IPS-15b (cell line): ENCODE data around the gene OR56A5.

Experiments used
- H3K27me3 ChIP-seq: one replicate; pipeline ENCODE4 v1.6.1; 2013; ENCODE audit warnings: low read length; ENCODE audit not compliant: control insufficient read depth, insufficient read depth
- H3K36me3 ChIP-seq: one replicate; pipeline ENCODE4 v1.6.1; 2013; ENCODE audit warnings: low read length; ENCODE audit not compliant: control insufficient read depth, insufficient read depth
- H3K4me1 ChIP-seq: one replicate; pipeline ENCODE4 v1.6.1; 2013; ENCODE audit warnings: mild to moderate bottlenecking, low read length; ENCODE audit not compliant: control insufficient read depth, insufficient read depth
- H3K4me3 ChIP-seq: one replicate; pipeline ENCODE4 v1.5.1; 2013; ENCODE audit warnings: low read depth, low read length
- H3K9ac ChIP-seq: one replicate; pipeline ENCODE4 v1.6.1; 2013; ENCODE audit warnings: low read depth, mild to moderate bottlenecking, low read length
- H3K9me3 ChIP-seq: one replicate; pipeline ENCODE4 v1.6.1; 2013; ENCODE audit warnings: mild to moderate bottlenecking, low read length; ENCODE audit not compliant: control insufficient read depth, insufficient read depth

The OR56A5 gene

DNA sequence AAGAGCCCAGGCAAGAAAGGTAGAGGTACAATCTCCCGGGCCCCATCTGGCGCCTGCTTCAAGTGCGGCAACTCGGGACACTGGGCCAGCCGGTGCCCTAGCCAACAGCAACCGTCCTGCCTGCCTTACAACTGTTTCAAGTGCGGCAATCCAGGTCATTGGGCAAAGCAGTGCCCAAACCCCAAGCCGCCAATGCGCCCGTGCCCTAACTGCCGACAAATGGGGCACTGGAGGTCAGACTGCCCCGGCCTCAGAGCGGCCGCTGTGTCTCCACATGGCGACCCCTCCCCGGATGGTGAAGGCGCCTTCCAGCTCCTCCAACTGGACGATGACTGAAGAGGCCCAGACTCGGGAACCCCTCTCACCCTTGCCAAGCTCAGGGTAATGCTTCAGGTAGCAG lies 37.7 kb downstream of the OR56A5 start:
- no peak overlapping the region for H3K4me3 ChIP-seq
- no peaks in the 10 kb centered on the region for H3K27me3 ChIP-seq
- peaks cover 6% of the 10 kb centered on the region for H3K9me3 ChIP-seq
- no peaks in the 10 kb centered on the region for H3K36me3 ChIP-seq
- no peaks in the 10 kb centered on the region for H3K4me1 ChIP-seq
- no peak overlapping the region for H3K9ac ChIP-seq

DNA sequence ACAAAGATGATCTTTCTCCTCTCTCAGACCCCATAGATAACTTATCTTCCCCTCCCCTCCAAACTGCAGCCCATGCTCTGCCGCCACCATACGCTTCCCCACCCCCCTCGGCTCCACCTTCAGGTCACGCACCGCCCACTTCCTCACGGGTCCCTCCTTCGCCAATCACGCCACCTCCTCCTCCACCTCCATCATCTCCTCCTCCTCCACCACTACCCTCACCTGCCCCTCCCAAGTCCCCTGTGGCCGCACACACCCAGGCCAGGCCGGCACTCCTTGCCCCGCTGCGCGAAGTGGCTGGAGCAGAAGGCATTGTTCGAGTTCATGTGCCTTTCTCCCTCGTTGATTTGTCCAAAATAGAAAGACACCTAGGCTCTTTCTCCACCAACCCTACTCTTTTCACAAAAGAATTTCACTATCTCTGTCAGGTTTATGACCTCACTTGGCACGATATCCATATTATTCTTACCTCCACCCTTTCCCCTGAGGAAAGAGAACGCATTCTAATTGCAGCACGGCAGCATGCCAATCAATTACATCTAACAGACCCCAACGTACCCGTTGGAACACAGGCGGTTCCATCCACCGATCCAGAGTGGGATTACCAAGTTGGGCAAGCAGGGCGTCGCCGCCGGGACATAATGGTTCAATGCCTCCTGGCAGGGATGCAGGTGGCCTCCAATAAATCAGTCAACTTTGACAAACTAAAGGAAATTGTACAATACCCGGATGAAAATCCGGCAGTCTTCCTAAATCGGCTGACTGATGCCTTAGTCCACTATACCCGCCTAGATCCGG lies 38.5 kb downstream of the OR56A5 start:
- no peaks in the 10 kb centered on the region for H3K4me1 ChIP-seq
- H3K4me3 ChIP-seq: no peak overlapping the region
- H3K9ac ChIP-seq: no peak overlapping the region
- H3K9me3 ChIP-seq: peaks cover 6% of the 10 kb centered on the region
- H3K36me3 ChIP-seq: no peaks in the 10 kb centered on the region
- no peaks in the 10 kb centered on the region for H3K27me3 ChIP-seq

DNA sequence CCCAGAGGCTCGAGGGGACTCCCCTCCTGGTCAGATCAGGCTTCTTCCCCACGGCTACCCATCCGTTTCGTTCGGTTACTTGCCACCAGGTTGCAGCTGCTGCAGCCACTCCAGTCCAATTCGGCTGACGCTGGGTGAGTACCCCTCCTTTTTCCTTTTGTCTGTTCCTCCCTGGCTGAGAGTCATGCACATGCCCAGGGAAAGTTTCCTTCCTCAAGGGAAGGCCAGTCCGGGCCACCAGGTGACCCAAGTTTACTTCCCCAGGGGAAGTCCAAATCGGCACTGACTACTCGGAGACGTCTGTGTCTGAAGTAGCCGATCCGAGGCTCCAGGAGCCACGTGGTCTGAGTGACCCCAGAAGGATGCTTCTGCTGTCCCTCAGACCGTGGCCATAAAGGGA lies 39.5 kb downstream of the OR56A5 start:
- H3K9me3 ChIP-seq: peaks cover 6% of the 10 kb centered on the region
- H3K27me3 ChIP-seq: no peaks in the 10 kb centered on the region
- H3K36me3 ChIP-seq: no peaks in the 10 kb centered on the region
- no peak overlapping the region for H3K4me3 ChIP-seq
- H3K4me1 ChIP-seq: no peaks in the 10 kb centered on the region
- no peak overlapping the region for H3K9ac ChIP-seq

DNA sequence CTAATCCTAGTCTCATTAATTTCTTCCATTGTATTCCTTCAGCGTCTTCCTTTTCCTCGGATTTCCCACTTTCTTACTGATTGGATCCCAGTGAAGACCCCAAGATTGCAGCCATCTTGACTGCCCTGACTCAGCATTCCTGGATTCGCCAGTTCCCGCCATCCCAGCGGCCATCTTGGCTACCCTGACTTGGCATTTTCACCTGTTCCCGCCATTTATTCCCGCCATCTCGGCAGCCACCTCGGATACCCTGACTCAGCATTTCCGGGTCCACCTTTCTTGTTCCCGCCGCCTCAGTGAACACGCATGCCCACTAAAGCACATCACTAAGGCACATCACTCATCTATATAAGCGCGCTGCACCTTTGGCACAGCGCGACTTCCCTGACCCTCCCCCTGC lies 40.0 kb downstream of the OR56A5 start:
- Histone ChIP-seq H3K9me3 (peaks cover 6% of the 10 kb centered on the region), H3K36me3 (no peaks in the 10 kb centered on the region), H3K4me3 (no peak overlapping the region), H3K27me3 (no peaks in the 10 kb centered on the region), H3K4me1 (no peaks in the 10 kb centered on the region), H3K9ac (no peak overlapping the region)

DNA sequence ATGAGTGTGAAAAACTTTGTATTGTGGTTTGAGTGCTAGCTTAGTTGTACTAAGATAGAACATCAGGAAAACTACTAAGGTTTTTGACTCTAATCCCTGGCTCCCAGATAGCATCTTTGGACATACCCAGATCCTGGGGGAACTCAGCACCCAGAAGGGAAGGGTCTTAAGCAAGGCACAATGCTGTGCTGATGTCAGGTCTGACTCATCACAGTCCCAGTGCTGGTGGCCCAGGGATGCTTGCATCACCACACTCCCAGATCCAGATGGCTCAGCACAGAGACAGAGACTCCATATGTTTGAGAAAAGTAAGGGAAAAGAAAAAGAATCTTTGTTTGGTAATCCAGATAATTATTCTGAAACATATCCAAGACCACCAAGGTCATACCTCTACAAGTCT lies 44.5 kb downstream of the OR56A5 start:
- H3K4me3 ChIP-seq: no peak overlapping the region
- H3K9me3 ChIP-seq: peaks cover 6% of the 10 kb centered on the region
- no peaks in the 10 kb centered on the region for H3K4me1 ChIP-seq
- H3K36me3 ChIP-seq: no peaks in the 10 kb centered on the region
- H3K9ac ChIP-seq: no peak overlapping the region
- H3K27me3 ChIP-seq: no peaks in the 10 kb centered on the region

DNA sequence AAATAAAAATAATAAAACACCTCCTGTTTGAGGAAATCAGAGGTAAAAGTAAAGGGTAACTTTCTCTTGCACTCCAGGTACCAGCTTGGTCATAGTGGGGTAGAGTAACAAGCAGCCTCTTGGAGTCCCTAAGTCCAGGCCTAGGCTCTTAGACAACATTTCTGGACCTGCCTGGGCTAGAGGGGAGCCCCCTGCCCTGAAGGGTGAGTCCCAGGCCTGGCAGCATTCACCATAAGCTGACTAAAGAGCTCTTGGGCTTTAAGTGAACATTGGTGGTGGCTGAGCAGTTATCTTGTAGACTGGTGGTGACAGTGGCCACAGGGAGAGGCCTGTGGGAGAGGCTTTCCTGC lies 44.9 kb downstream of the OR56A5 start:
- Histone ChIP-seq H3K36me3 (no peaks in the 10 kb centered on the region), H3K27me3 (no peaks in the 10 kb centered on the region), H3K4me3 (no peak overlapping the region), H3K9me3 (peaks cover 6% of the 10 kb centered on the region), H3K4me1 (no peaks in the 10 kb centered on the region), H3K9ac (no peak overlapping the region)

DNA sequence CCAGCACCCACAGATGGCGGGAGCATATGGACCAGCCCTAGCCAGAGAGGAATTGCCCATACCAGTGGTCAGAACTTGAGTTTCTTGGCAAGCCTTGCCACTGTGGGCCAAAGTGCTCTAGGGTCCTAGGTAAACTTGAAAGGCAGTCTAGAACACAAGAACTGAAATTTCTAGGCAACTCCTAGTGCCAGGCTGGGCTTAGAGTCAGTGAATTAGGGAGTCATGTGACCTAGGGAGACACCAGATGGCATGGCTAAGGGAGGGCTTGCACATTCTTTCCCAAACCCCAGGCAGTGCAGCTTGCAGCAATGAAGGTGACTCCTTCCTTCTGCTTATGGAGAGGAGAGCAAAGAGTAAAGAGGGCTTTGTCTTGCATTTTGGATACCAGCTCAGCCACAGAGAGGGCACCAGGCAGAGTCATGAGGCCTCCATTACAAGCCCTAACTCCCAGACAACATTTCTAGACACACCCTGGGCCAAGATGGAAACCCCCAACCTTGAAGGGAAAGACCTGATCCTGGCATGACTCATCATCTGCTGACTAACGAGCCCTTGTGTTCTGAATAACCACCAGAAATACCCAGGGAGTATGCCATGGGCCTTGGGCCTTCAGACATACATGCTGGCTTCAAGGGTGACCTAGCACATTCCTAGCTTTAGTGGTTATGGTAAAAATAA lies 45.4 kb downstream of the OR56A5 start:
- peaks cover 2% of the 10 kb centered on the region for H3K9me3 ChIP-seq
- no peaks in the 10 kb centered on the region for H3K27me3 ChIP-seq
- H3K36me3 ChIP-seq: no peaks in the 10 kb centered on the region
- H3K9ac ChIP-seq: no peak overlapping the region
- no peak overlapping the region for H3K4me3 ChIP-seq
- H3K4me1 ChIP-seq: no peaks in the 10 kb centered on the region
